Measurements from ENCODE around the gene GFOD1. TPM values are rescaled to one million over a fixed set of nuclear protein-coding genes. Genes with fewer than 3 reads are reported as not detected.

Gene GFOD1
- total and polyA plus RNA-seq, 4 donors, result 9.4 to 30.6 (median 17.6) TPM

DNA sequence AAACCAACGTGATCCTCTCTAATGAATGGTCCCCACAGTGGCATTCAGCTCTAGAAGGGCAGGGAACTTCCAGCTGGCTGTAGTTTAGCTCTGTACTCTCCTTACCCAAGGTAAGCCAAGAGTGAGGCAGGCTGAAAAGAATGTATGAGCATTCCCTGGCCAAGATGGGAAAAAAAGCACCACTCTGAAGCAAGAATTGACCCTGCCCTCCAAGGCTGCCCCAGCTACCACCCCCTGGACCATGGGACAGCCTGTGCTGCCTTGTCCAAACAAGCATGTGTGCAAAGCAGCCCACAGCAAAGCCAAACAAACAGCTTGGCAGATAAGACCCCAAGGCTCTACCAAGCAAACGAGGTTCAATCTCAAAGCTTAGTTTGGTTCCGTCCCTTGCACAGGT, 73.9 kb downstream of the GFOD1 start:
- no peaks in the 10 kb centered on the region for H3K9me3 ChIP-seq (ENCODE audit: control insufficient read depth, insufficient read depth, low read length)
- WGBS (ENCODE audit: insufficient coverage), result 49% methylated on average over 3 of the region's 3 CpGs
- no peaks in the 10 kb centered on the region for H3K27me3 ChIP-seq (ENCODE audit: control insufficient read depth, insufficient read depth, low read length)
- H3K4me1 ChIP-seq (ENCODE audit: control insufficient read depth, insufficient read depth, low read length), result peaks cover 29% of the 10 kb centered on the region
- H3K36me3 ChIP-seq (ENCODE audit: control insufficient read depth, insufficient read depth, low read length), result no peaks in the 10 kb centered on the region
- no peak overlapping the region for H3K4me3 ChIP-seq (ENCODE audit: low read depth, low read length)
- DNase-seq (ENCODE audit: low read depth in 4 of 6, low spot score in 6 of 6), result no peak
- no peak overlapping the region for H3K27ac ChIP-seq (ENCODE audit: low read depth, low read length)

GRCh38 chr6:13412639-13413465, 74.5 kb downstream of the GFOD1 start:
- Histone ChIP-seq H3K4me1 (ENCODE audit: control insufficient read depth, insufficient read depth, low read length) (peaks cover 29% of the 10 kb centered on the region), H3K4me3 (ENCODE audit: low read depth, low read length) (no peak overlapping the region), H3K27me3 (ENCODE audit: control insufficient read depth, insufficient read depth, low read length) (no peaks in the 10 kb centered on the region), H3K27ac (ENCODE audit: low read depth, low read length) (no peak overlapping the region), H3K9me3 (ENCODE audit: control insufficient read depth, insufficient read depth, low read length) (no peaks in the 10 kb centered on the region), H3K36me3 (ENCODE audit: control insufficient read depth, insufficient read depth, low read length) (no peaks in the 10 kb centered on the region)
- DNase-seq (ENCODE audit: low read depth in 4 of 6, low spot score in 6 of 6), result no peak
- WGBS (ENCODE audit: insufficient coverage), result 73% methylated on average over 8 of the region's 9 CpGs

DNA sequence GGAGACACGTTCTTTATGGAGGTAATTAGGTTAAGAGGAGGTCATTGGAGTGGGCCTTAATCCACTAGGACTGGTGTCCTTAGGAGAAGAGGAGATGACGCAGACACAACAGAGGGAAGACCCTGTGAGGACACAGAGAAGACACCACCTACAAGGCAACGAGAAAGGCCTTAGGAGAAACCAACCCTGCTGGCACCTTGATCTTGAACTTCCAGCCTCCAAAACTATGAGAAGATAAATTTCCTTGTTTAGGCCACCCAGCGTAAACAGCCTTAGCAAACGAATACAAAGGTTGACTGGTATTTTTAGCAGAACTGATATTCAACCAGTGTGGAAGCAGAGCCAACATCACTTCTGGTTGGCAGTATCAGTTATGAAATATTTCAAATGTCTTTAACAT, 75.2 kb downstream of the GFOD1 start:
- WGBS (ENCODE audit: insufficient coverage), result 95% methylated on average over 4 of the region's 5 CpGs
- H3K27me3 ChIP-seq (ENCODE audit: control insufficient read depth, insufficient read depth, low read length), result no peaks in the 10 kb centered on the region
- H3K4me3 ChIP-seq (ENCODE audit: low read depth, low read length), result no peak overlapping the region
- H3K27ac ChIP-seq (ENCODE audit: low read depth, low read length), result no peak overlapping the region
- DNase-seq (ENCODE audit: low read depth in 4 of 6, low spot score in 6 of 6), result no peak
- H3K9me3 ChIP-seq (ENCODE audit: control insufficient read depth, insufficient read depth, low read length), result no peaks in the 10 kb centered on the region
- peaks cover 29% of the 10 kb centered on the region for H3K4me1 ChIP-seq (ENCODE audit: control insufficient read depth, insufficient read depth, low read length)
- H3K36me3 ChIP-seq (ENCODE audit: control insufficient read depth, insufficient read depth, low read length), result no peaks in the 10 kb centered on the region

DNA sequence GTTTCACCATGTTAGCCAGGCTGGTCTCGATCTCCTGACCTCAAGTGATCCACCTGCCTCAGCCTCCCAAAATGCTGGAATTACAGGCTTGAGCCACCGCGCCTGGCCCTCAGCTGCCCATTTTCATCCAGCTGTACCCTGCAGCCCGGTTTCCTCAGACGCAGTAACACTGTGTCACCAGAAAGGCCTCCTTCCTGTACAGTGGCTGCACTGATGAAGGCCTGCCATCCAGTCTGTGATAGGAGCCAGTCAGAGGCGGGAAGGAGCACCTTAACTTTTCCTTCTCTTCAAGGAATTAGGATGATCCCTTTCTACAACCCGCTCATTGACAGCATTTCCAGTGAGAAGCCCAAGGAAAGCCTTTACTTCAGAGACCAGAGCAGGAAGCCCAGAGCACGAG, 75.9 kb downstream of the GFOD1 start:
- 98% methylated on average over 8 of the region's 8 CpGs for WGBS (ENCODE audit: insufficient coverage)
- Histone ChIP-seq H3K27me3 (ENCODE audit: control insufficient read depth, insufficient read depth, low read length) (no peaks in the 10 kb centered on the region), H3K4me3 (ENCODE audit: low read depth, low read length) (no peak overlapping the region), H3K27ac (ENCODE audit: low read depth, low read length) (no peak overlapping the region), H3K36me3 (ENCODE audit: control insufficient read depth, insufficient read depth, low read length) (no peaks in the 10 kb centered on the region), H3K4me1 (ENCODE audit: control insufficient read depth, insufficient read depth, low read length) (peaks cover 29% of the 10 kb centered on the region), H3K9me3 (ENCODE audit: control insufficient read depth, insufficient read depth, low read length) (no peaks in the 10 kb centered on the region)
- no peak for DNase-seq (ENCODE audit: low read depth in 4 of 6, low spot score in 6 of 6)

GRCh38 chr6:13409991-13410390, 77.4 kb downstream of the GFOD1 start:
- Histone ChIP-seq H3K36me3 (ENCODE audit: control insufficient read depth, insufficient read depth, low read length) (no peaks in the 10 kb centered on the region), H3K4me3 (ENCODE audit: low read depth, low read length) (no peak overlapping the region), H3K27me3 (ENCODE audit: control insufficient read depth, insufficient read depth, low read length) (no peaks in the 10 kb centered on the region), H3K27ac (ENCODE audit: low read depth, low read length) (no peak overlapping the region), H3K9me3 (ENCODE audit: control insufficient read depth, insufficient read depth, low read length) (no peaks in the 10 kb centered on the region), H3K4me1 (ENCODE audit: control insufficient read depth, insufficient read depth, low read length) (peaks cover 25% of the 10 kb centered on the region)
- DNase-seq (ENCODE audit: low read depth in 4 of 6, low spot score in 6 of 6), result no peak
- no CpG with 5 or more reads among the region's 2 CpGs for WGBS (ENCODE audit: insufficient coverage)

DNA sequence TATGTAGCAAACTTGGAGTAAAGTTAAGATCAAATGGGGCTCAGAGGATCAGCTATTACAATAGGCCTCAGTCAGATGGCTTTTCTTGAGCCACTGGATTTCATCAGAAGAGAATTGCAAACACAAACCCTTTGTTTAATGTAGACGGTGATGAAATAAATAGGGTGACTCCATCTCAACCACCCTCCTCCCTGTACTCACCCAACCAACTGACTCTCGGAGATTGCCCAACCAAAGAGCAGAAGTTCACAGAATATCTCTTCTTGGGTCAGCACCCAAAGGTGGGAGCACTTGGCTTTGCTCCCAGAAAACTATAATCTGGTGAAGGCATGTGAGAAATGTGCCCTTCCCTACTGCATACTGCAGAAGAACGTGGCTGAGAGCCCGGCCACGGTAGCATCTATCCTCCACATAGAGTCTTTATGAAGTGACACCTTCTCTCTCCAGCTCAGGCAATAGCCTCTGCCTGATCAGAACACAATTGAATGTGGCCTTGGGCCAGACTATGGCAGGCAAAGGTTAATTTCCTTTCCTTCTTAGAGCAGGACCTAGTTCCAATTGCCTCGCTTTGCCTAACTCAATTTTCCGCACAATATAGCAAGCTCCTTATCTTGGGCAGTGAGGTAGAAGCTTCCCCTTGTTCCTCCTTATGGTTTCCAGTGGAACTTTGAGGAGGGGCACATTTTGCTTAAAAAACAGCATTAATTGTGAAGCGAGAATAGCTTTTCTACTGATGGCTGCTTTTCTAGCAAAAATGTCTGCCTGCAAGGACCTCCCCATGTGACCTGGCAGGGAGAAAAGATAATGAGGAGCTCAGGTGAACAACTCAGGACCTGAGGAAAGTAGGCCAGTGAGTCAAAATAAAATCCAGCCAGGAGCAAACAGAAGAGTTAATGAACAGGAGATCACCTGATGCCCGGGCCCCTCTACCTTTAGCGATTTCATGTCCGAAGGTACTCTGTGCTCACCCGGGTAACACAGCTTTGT, 79.4 kb downstream of the GFOD1 start:
- WGBS (ENCODE audit: insufficient coverage), result 92% methylated on average over 6 of the region's 12 CpGs
- Histone ChIP-seq H3K27me3 (ENCODE audit: control insufficient read depth, insufficient read depth, low read length) (no peaks in the 10 kb centered on the region), H3K4me3 (ENCODE audit: low read depth, low read length) (no peak overlapping the region), H3K36me3 (ENCODE audit: control insufficient read depth, insufficient read depth, low read length) (no peaks in the 10 kb centered on the region), H3K27ac (ENCODE audit: low read depth, low read length) (no peak overlapping the region), H3K9me3 (ENCODE audit: control insufficient read depth, insufficient read depth, low read length) (no peaks in the 10 kb centered on the region), H3K4me1 (ENCODE audit: control insufficient read depth, insufficient read depth, low read length) (peaks cover 10% of the 10 kb centered on the region)
- DNase-seq (ENCODE audit: low read depth in 4 of 6, low spot score in 6 of 6), result no peak

GRCh38 chr6:13407368-13407708, 80.1 kb downstream of the GFOD1 start:
- peaks cover 7% of the 10 kb centered on the region for H3K4me1 ChIP-seq (ENCODE audit: control insufficient read depth, insufficient read depth, low read length)
- WGBS (ENCODE audit: insufficient coverage), result 90% methylated on average over 3 of the region's 3 CpGs

DNA sequence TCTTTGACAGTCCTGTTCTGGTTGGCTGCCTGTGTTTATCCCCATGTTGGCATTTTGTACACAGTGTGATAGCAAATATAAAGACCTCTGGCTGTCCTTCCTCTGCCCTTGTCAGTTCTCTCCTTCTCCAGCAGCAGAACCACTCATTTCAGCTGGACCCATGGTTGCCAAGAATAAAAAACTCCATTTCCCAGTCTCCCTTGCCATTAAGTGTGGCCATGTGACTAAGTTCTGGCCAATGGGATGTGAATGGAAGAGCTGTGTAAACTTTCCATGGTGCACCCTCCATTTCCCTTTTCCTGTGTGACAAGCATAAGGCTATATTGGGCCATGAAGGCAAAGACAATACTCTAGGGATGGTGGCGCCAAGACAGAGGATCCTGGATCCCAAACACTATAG, 80.6 kb downstream of the GFOD1 start:
- 80% methylated on average over 1 of the region's 1 CpG for WGBS (ENCODE audit: insufficient coverage)
- DNase-seq (ENCODE audit: low read depth in 4 of 6, low spot score in 6 of 6), result no peak
- Histone ChIP-seq H3K4me3 (ENCODE audit: low read depth, low read length) (no peak overlapping the region), H3K36me3 (ENCODE audit: control insufficient read depth, insufficient read depth, low read length) (no peaks in the 10 kb centered on the region), H3K9me3 (ENCODE audit: control insufficient read depth, insufficient read depth, low read length) (no peaks in the 10 kb centered on the region), H3K4me1 (ENCODE audit: control insufficient read depth, insufficient read depth, low read length) (peaks cover 7% of the 10 kb centered on the region), H3K27me3 (ENCODE audit: control insufficient read depth, insufficient read depth, low read length) (no peaks in the 10 kb centered on the region), H3K27ac (ENCODE audit: low read depth, low read length) (no peak overlapping the region)

More at GRCh38 chr6:13407368-13407708, 80.1 kb downstream of the GFOD1 start:
- Histone ChIP-seq H3K27ac (ENCODE audit: low read depth, low read length) (no peak overlapping the region), H3K27me3 (ENCODE audit: control insufficient read depth, insufficient read depth, low read length) (no peaks in the 10 kb centered on the region), H3K9me3 (ENCODE audit: control insufficient read depth, insufficient read depth, low read length) (no peaks in the 10 kb centered on the region), H3K4me3 (ENCODE audit: low read depth, low read length) (no peak overlapping the region), H3K36me3 (ENCODE audit: control insufficient read depth, insufficient read depth, low read length) (no peaks in the 10 kb centered on the region)
- DNase-seq (ENCODE audit: low read depth in 4 of 6, low spot score in 6 of 6), result no peak

DNA sequence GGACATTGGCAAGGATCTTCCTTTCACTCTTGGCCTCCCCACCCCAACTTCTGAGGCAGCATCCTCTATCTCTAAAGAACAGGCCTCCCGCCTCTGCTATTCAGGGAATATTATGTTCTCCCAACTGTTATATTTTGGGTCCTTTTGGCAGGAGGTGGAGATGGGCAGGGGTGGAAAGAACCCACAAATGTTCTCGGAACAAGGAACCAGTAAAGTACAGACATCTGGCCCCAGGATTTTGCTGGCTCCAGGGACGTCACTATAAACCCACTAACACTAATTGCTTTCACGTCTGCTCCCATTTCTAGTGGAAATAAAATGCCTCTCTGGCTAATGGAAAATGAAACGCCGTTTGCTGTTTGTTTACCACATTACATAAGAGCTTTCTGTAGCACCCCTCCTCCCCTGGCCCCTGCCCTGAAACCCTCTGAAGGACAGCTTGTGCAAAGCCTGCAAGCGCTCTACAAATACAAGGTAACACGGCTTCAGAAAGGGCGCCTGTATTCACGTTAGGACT, 81.4 kb downstream of the GFOD1 start:
- Histone ChIP-seq H3K27ac (ENCODE audit: low read depth, low read length) (no peak overlapping the region), H3K9me3 (ENCODE audit: control insufficient read depth, insufficient read depth, low read length) (no peaks in the 10 kb centered on the region)

More for the DNA sequence above, 81.4 kb downstream of the GFOD1 start:
- no peak overlapping the region for H3K4me3 ChIP-seq (ENCODE audit: low read depth, low read length)
- no peaks in the 10 kb centered on the region for H3K36me3 ChIP-seq (ENCODE audit: control insufficient read depth, insufficient read depth, low read length)
- peaks cover 2% of the 10 kb centered on the region for H3K4me1 ChIP-seq (ENCODE audit: control insufficient read depth, insufficient read depth, low read length)
- no peaks in the 10 kb centered on the region for H3K27me3 ChIP-seq (ENCODE audit: control insufficient read depth, insufficient read depth, low read length)
- WGBS (ENCODE audit: insufficient coverage), result 42% methylated on average over 2 of the region's 10 CpGs
- DNase-seq (ENCODE audit: low read depth in 4 of 6, low spot score in 6 of 6), result peak in 1 of 6 donors; percentile 63
